NB4 (cell line): ENCODE data around the gene FARP1.

Experiments
- CTCF ChIP-seq: IDR thresholded peaks from one replicate; pipeline ENCODE4 v1.5.1; 2012; ENCODE audit warnings: low read depth, low read length
- MYC ChIP-seq: IDR thresholded peaks from 2 replicates; pipeline ENCODE4 v1.6.1; 2011; ENCODE audit warnings: low read depth, low read length
- POLR2A ChIP-seq: IDR thresholded peaks from 2 replicates; pipeline ENCODE4 v1.6.1; 2011; ENCODE audit warnings: mild to moderate bottlenecking; ENCODE audit not compliant: insufficient read length; ENCODE audit errors: extremely low read depth

GRCh38 chr13:98201189-98201588, 58.3 kb downstream of the FARP1 start:
- TF ChIP-seq POLR2A: no peak
- TF ChIP-seq CTCF: no peak
- TF ChIP-seq MYC: no peak
